SK-N-MC (cell line): ENCODE results near the gene MLKL.

Source experiments
- EZH2 ChIP-seq: fragments of 200-600 bp; sonication (generic); IDR thresholded peaks from one replicate; pipeline ENCODE4 v1.6.1; 2017; ENCODE audit warnings: antibody characterized with exemption
- POLR2AphosphoS5 ChIP-seq: IDR thresholded peaks from 2 replicates; pipeline ENCODE4 v1.6.1; 2012; ENCODE audit warnings: mild to moderate bottlenecking, low read depth, low read length, borderline replicate concordance

GRCh38 chr16:74680681-74681080, 20.0 kb downstream of the MLKL start:
- TF ChIP-seq EZH2: no peak
- TF ChIP-seq POLR2AphosphoS5: no peak
